GM20000 (cell line): ENCODE data around the gene TAS2R10.

Source experiments
- DNase-seq: peaks from one replicate; pipeline ENCODE4 v3.0.0; 2012; ENCODE audit warnings: low spot score
- CTCF ChIP-seq: IDR thresholded peaks from 2 replicates; pipeline ENCODE4 v1.5.1; 2012; ENCODE audit warnings: mild to moderate bottlenecking, control low read depth; ENCODE audit errors: extremely low read depth, missing control alignments

TAS2R10 gene

GRCh38 chr12:10851243-10851858 is 25.2 kb upstream of the TAS2R10 start:
- no peak for DNase-seq
- TF ChIP-seq CTCF = no peak

GRCh38 chr12:10849425-10849878 is 23.3 kb upstream of the TAS2R10 start, which contains the start of gene PRR4:
Gene PRR4, minus strand, starts transcription at chr12:10849475. Its CDS starts 38 bp downstream, at chr12:10849437.
- no peak for TF ChIP-seq CTCF
- DNase-seq = no peak

- DNase-seq = no peak
- no peak for TF ChIP-seq CTCF
These were observed 21.6 kb upstream of the TAS2R10 start for GRCh38 chr12:10847744-10848143.

GRCh38 chr12:10842862-10843261 is 16.7 kb upstream of the TAS2R10 start:
- TF ChIP-seq CTCF = no peak
- no peak for DNase-seq

- no peak for DNase-seq
- no peak for TF ChIP-seq CTCF
These were observed 12.3 kb upstream of the TAS2R10 start for GRCh38 chr12:10838461-10838860.

- no peak for DNase-seq
- TF ChIP-seq CTCF = no peak
These were observed 3.8 kb upstream of the TAS2R10 start for GRCh38 chr12:10829994-10830393.

GRCh38 chr12:10824957-10825356 is 1.2 kb downstream of the TAS2R10 start:
- TF ChIP-seq CTCF = no peak
- DNase-seq = no peak
